DND-41 (cell line): Measurements from ENCODE around the gene P3H3.

Experiments used
- ATAC-seq: fragments of 200-7000 bp; cut with Tn5 transposase; 3 replicates; pipeline ENCODE4 v1.9.1; 2021; ENCODE audit warnings: low read depth; ENCODE audit not compliant: insufficient read depth
- DNase-seq: peaks from one replicate; pipeline ENCODE4 v3.0.0-alpha.2; 2020
- H2AFZ ChIP-seq: 2 replicates; pipeline ENCODE4 v1.6.0; 2012; ENCODE audit warnings: low read depth, low read length
- H3K27ac ChIP-seq: 2 replicates; pipeline ENCODE4 v1.5.1; 2012; ENCODE audit warnings: low read length, inconsistent platforms
- H3K27me3 ChIP-seq: fragments of 200-600 bp; sonication (generic); 2 replicates; pipeline ENCODE4 v1.6.0; 2012; ENCODE audit warnings: low read length, mild to moderate bottlenecking, inconsistent platforms; ENCODE audit not compliant: insufficient read depth, poor library complexity
- H3K36me3 ChIP-seq: 2 replicates; pipeline ENCODE4 v1.5.1; 2012; ENCODE audit warnings: low read length, inconsistent platforms; ENCODE audit not compliant: insufficient read depth
- H3K4me1 ChIP-seq: 2 replicates; pipeline ENCODE4 v1.5.1; 2012; ENCODE audit warnings: mild to moderate bottlenecking, low read length; ENCODE audit not compliant: insufficient read depth
- H3K4me2 ChIP-seq: 2 replicates; pipeline ENCODE4 v1.6.0; 2012; ENCODE audit warnings: mild to moderate bottlenecking, moderate library complexity, low read length, inconsistent platforms; ENCODE audit not compliant: insufficient read depth
- H3K4me3 ChIP-seq, 2 experiments: fragments of 200-600 bp in 1 of 2; shearing (Covaris generic) in 1 of 2; 2 replicates each; pipeline ENCODE4 v1.5.1; 2012 to 2016; ENCODE audit warnings: inconsistent platforms in 2 of 2, low read length in 2 of 2, mild to moderate bottlenecking in 2 of 2, low read depth in 1 of 2, moderate library complexity in 1 of 2
- H3K79me2 ChIP-seq: 2 replicates; pipeline ENCODE4 v1.6.0; 2012; ENCODE audit warnings: low read length, inconsistent platforms; ENCODE audit not compliant: insufficient read depth
- H3K9ac ChIP-seq: 2 replicates; pipeline ENCODE4 v1.6.0; 2012; ENCODE audit warnings: low read depth, mild to moderate bottlenecking, inconsistent platforms, low read length, moderate library complexity
- H3K9me3 ChIP-seq: 2 replicates; pipeline ENCODE4 v1.5.1; 2012; ENCODE audit warnings: low read length, moderate library complexity, mild to moderate bottlenecking, inconsistent platforms; ENCODE audit not compliant: insufficient read depth, severe bottlenecking
- H4K20me1 ChIP-seq: 2 replicates; pipeline ENCODE4 v1.6.0; 2012; ENCODE audit warnings: low read length; ENCODE audit not compliant: insufficient read depth
- CTCF ChIP-seq: IDR thresholded peaks from 2 replicates; pipeline ENCODE4 v1.5.1; 2012; ENCODE audit warnings: borderline replicate concordance, low read length, moderate library complexity, mild to moderate bottlenecking; ENCODE audit not compliant: poor library complexity, severe bottlenecking; ENCODE audit errors: extremely low read depth
- EZH2 ChIP-seq: IDR thresholded peaks from 3 replicates; pipeline ENCODE4 v1.6.1; 2012; ENCODE audit warnings: borderline replicate concordance, low read depth, mild to moderate bottlenecking, moderate library complexity, low read length, inconsistent platforms; ENCODE audit not compliant: severe bottlenecking

The P3H3 gene

GRCh38 chr12:6791931-6792520 is 36.2 kb upstream of the P3H3 start:
- peak; percentile 60 for DNase-seq
- Histone ChIP-seq H3K4me1 (peaks cover 17% of the 10 kb centered on the region), H3K79me2 (no peaks in the 10 kb centered on the region), H3K27ac (no peak overlapping the region), H3K4me3 (no peak overlapping the region), H3K27me3 (peaks cover 43% of the 10 kb centered on the region), H3K9ac (no peak overlapping the region), H3K9me3 (no peaks in the 10 kb centered on the region), H3K36me3 (no peaks in the 10 kb centered on the region), H3K4me2 (no peak overlapping the region), H4K20me1 (peaks cover 4% of the 10 kb centered on the region; the same call in 1 of the 2 replicates), H2AFZ (0 out of 2 replicates have a peak overlapping the region, but pooled peaks have one; percentile 14)
- ATAC-seq, result peak; percentile 72
- no peak for TF ChIP-seq CTCF
- TF ChIP-seq EZH2, result no peak

- TF ChIP-seq EZH2 (no peak), CTCF (no peak)
- no peak overlapping the region for H3K27ac ChIP-seq
- no peak overlapping the region for H3K9ac ChIP-seq
- peaks cover 17% of the 10 kb centered on the region for H3K4me1 ChIP-seq
- H3K4me3 ChIP-seq, result no peak overlapping the region
- no peaks in the 10 kb centered on the region for H3K36me3 ChIP-seq
- no peaks in the 10 kb centered on the region for H3K79me2 ChIP-seq
- no peaks in the 10 kb centered on the region for H3K9me3 ChIP-seq
- H2AFZ ChIP-seq, result no peak overlapping the region
- peaks cover 4% of the 10 kb centered on the region; the same call in 1 of the 2 replicates for H4K20me1 ChIP-seq
- peak; percentile 53 for ATAC-seq
- no peak overlapping the region for H3K4me2 ChIP-seq
- peak; percentile 39 for DNase-seq
- H3K27me3 ChIP-seq, result peaks cover 43% of the 10 kb centered on the region
These were observed 35.5 kb upstream of the P3H3 start for GRCh38 chr12:6792522-6793201.

- ATAC-seq (no peak), DNase-seq (no peak)
- no peak overlapping the region for H3K4me3 ChIP-seq
- peaks cover 40% of the 10 kb centered on the region for H3K27me3 ChIP-seq
- H3K9me3 ChIP-seq, result no peaks in the 10 kb centered on the region
- H3K4me1 ChIP-seq, result peaks cover 10% of the 10 kb centered on the region
- H3K4me2 ChIP-seq, result no peak overlapping the region
- no peak overlapping the region for H2AFZ ChIP-seq
- TF ChIP-seq EZH2 (no peak), CTCF (no peak)
- no peaks in the 10 kb centered on the region for H3K79me2 ChIP-seq
- no peaks in the 10 kb centered on the region for H3K36me3 ChIP-seq
- no peak overlapping the region for H3K9ac ChIP-seq
- H3K27ac ChIP-seq, result no peak overlapping the region
- H4K20me1 ChIP-seq, result peaks cover 4% of the 10 kb centered on the region; the same call in 1 of the 2 replicates
These were observed 33.1 kb upstream of the P3H3 start for GRCh38 chr12:6795088-6795487.

GRCh38 chr12:6796576-6796975 is 31.6 kb upstream of the P3H3 start:
- H3K9me3 ChIP-seq, result no peaks in the 10 kb centered on the region
- no peak overlapping the region for H3K4me3 ChIP-seq
- H3K27ac ChIP-seq, result no peak overlapping the region
- H3K4me1 ChIP-seq, result peaks cover 10% of the 10 kb centered on the region
- DNase-seq (no peak), ATAC-seq (no peak)
- peaks cover 29% of the 10 kb centered on the region for H3K27me3 ChIP-seq
- H2AFZ ChIP-seq, result no peak overlapping the region
- H3K9ac ChIP-seq, result no peak overlapping the region
- no peak for TF ChIP-seq EZH2
- TF ChIP-seq CTCF, result no peak
- no peaks in the 10 kb centered on the region for H3K36me3 ChIP-seq
- H4K20me1 ChIP-seq, result peaks cover 4% of the 10 kb centered on the region; the same call in 1 of the 2 replicates
- H3K79me2 ChIP-seq, result no peaks in the 10 kb centered on the region
- H3K4me2 ChIP-seq, result no peak overlapping the region
